HT1080 (cell line): ENCODE results near the gene PCCA. TPM values are rescaled to one million over a fixed set of nuclear protein-coding genes. Genes with fewer than 3 reads are reported as not detected.
"Not testable (repeated sequence)": the region's sequence is repeated elsewhere in the genome, so short reads cannot be mapped to it uniquely, and the experiment has no call there.

Experiments
- DNase-seq: peaks from one replicate; pipeline ENCODE4 v3.0.0-alpha.2; 2015; ENCODE audit warnings: low read depth
- polyA plus RNA-seq, 2 experiments: library from polyadenylated mRNA; depleted of rRNA; stranded (reverse); fragments of >200 nt; gene quantifications; 2 replicates each; pipeline ENCODE4 v1.2.3, GENCODE V29; 2015
- total RNA-seq: library from RNA; depleted of rRNA; stranded (reverse); fragments of >200 nt; shearing (Covaris generic); gene quantifications from 2 replicates; pipeline ENCODE4 v1.2.3, GENCODE V29; 2014; rRNA removed

PCCA gene, protein sequence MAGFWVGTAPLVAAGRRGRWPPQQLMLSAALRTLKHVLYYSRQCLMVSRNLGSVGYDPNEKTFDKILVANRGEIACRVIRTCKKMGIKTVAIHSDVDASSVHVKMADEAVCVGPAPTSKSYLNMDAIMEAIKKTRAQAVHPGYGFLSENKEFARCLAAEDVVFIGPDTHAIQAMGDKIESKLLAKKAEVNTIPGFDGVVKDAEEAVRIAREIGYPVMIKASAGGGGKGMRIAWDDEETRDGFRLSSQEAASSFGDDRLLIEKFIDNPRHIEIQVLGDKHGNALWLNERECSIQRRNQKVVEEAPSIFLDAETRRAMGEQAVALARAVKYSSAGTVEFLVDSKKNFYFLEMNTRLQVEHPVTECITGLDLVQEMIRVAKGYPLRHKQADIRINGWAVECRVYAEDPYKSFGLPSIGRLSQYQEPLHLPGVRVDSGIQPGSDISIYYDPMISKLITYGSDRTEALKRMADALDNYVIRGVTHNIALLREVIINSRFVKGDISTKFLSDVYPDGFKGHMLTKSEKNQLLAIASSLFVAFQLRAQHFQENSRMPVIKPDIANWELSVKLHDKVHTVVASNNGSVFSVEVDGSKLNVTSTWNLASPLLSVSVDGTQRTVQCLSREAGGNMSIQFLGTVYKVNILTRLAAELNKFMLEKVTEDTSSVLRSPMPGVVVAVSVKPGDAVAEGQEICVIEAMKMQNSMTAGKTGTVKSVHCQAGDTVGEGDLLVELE
- 9.2 and 17.0 TPM in 2 replicates for total RNA-seq
- polyA plus RNA-seq (2015; cell fraction: cytosol; rRNA removed), result 10.4 and 10.9 TPM in 2 replicates
- polyA plus RNA-seq (2015; cell fraction: nucleus; rRNA removed), result 18.0 and 19.2 TPM in 2 replicates

DNA sequence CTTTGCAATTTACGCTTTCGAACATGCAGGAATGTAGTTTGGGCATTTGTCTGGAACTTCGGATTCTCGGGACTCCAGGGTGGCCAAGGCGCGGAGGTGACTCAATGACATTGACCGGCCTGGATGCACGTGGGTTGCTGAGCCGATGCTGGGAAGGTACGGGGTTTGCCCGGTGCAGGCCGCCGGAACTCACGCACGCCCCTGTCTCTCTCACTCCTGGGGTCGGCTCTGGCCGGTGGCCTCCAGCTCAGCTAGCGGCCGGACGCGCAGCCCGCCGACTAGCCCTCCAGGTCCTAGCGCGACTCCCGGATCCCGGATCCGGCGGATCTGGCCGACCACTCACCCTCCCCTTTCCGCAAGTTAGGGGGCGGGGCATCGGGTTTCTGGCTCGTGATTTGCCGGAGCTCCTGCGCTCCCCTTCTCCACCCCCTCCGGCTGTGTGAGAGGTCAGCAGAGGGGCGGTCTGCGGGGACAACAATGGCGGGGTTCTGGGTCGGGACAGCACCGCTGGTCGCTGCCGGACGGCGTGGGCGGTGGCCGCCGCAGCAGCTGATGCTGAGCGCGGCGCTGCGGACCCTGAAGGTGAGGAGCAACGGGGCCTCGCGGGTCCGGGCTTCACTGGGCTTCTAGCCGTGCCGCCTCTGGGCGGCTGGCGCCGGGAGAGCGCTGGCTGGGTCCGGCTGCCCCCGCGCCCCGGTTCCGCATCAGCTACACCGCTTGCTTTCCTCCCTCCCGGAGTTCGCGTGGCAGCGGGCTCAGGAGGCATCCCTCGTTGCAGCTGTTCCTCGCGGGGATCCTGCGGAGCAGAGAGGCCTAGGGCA is at the start of gene PCCA:
Gene PCCA, plus strand, starts transcription at position 450 of the 821 bp plus-strand sequence. Its CDS starts 28 bp downstream, at position 478.
- peak; percentile 96 for DNase-seq

DNA sequence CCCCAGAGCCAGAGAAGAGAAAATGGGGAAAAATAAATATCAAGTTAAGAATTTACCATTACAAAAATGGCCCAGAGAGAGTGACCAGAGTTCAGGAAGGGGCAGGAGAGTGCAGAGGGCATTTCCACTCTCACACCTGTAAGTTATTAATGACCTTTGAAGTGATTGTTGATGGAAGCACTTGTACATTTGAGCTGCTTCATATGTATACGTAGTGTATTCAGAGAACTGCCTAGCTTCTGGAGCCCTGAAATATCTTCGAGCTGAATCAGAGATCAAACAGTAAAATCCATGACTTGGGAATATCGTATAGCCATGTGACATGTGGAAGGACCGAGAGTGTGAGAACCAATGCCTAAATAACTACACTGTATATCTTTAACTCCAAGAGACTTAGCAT is 49.2 kb upstream of the PCCA start:
- peak; percentile 32 for DNase-seq

DNA sequence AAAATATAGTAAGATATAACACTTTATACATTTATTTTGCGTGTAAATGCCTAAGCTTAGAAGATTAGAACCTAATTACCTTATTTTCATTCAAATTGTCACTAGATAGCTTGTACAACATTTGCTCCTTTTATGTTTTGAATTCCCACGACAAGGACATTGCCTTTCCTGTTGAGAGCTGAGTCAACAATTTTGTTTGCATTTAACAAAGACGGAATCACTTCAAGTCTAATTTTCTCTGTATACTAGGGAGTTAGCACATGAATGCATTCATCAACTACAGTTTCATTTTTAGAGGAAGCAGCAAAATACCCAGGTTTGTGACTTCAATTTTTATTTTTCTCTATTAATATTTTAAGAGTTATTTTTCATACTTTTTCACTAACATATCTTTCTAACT is 48.7 kb upstream of the PCCA start:
- no peak for DNase-seq

DNA sequence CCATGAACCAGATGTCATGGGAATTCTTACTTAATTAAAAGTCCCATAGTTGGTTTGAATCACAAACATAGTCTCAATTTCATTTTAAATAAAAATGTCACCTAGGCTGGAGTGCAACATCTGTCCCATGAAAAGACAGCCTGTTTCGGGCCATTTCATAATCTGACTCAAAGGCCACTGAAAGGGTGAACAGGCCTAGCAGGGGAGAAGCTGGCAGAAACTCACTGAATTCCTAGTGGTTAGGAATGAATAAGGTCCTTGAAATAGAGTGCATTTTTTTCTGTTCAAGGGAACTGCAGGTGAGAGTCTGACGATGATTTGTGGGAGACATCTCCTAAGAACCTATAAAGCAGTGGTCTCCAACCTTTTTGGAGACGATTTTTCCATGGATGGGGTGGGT is 44.0 kb upstream of the PCCA start:
- no peak for DNase-seq

DNA sequence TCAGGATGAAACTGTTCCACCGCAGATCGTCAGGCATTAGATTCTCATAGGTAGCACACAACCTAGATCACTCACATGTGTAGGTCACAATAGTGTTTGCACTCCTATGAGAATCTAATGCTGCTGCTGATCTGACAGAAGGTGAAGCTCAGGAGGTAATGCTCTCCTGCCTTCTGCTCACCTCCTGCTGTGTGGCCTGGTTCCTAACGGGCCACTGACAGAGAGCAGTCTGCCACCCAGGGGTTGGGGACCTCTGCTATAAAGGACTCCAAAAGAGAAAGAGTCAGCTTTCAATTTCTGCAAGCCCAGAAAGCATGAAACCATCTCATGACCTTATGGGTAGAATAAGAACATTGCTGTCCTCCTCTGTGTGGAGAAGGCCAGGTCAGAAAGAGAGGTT is 43.5 kb upstream of the PCCA start:
- DNase-seq, result no peak

DNA sequence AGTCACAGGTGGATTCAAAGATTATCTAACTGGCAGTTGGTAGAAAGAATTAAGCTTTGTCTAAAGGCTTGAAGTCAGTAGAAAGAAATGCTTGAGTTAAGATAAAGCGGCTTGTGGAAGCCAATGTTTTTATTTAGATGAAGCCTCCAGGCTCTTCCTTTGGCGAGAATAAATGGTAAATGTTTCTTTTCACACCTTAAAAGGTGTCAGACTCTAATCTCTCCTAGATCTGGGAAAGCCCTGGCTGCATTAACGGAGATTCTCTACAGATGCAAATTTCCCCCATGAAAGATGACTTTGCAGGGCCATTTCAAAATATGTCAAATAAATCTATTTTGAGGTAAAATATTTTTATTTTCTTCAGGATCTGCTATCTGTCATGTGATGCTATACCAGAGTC is 37.8 kb upstream of the PCCA start:
- no peak for DNase-seq

DNA sequence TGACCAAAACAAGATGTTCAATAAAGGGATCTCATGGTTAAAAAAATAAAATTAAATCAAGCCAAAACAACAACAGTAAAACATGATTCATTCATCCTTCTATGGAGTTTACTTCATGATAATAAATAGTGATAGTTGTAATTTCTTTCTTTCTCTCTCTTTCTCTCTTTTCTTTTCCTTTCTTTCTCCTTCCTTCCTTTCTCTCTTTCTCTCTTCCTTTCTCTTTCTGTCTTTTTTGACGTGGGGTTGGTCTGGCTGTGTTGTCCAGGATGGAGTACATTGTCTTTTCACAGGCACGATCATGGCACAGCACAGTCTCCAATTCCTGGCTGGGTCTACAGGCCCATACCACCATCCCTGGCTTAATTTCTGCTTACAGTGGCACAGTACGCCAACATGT is 29.1 kb upstream of the PCCA start:
- DNase-seq, result no peak

DNA sequence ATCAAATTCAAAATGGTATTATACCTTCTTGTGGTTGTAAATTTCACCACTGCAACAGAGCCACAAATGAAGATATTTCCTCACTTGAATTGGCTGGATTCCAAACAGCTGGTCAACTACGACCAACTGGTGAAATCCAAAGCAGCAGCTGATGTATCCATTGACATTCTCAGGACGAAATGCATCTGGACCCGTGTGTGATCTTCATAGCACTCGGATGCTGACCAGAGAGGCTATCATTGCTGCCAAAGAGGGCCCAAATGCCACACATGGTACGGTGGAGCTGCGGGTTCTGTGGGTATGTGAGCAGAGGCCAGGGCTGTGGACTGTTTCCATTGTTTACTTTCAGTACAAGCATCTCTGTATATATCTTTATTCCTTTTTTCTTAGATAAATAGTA is 25.6 kb upstream of the PCCA start:
- DNase-seq, result no peak

DNA sequence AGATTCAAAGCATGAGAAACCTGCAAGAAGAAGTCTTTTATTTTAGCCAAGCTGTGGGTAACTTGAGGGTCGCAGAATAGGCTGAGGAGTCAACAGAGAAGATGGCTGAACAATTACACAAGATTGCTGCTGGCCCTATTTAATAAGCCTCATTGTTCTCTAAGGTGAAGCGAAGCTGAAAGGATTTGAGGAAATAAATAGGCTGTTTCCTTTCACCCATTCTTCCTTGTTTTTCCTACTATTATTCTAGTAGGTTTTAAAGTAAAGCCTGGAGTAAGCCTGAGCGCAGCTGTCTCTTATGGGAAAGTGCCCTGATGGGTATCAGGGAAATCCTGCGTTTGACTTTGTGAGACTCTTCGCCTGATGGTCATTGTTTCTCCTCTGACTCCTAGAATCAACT is 25.0 kb upstream of the PCCA start:
- no peak for DNase-seq

DNA sequence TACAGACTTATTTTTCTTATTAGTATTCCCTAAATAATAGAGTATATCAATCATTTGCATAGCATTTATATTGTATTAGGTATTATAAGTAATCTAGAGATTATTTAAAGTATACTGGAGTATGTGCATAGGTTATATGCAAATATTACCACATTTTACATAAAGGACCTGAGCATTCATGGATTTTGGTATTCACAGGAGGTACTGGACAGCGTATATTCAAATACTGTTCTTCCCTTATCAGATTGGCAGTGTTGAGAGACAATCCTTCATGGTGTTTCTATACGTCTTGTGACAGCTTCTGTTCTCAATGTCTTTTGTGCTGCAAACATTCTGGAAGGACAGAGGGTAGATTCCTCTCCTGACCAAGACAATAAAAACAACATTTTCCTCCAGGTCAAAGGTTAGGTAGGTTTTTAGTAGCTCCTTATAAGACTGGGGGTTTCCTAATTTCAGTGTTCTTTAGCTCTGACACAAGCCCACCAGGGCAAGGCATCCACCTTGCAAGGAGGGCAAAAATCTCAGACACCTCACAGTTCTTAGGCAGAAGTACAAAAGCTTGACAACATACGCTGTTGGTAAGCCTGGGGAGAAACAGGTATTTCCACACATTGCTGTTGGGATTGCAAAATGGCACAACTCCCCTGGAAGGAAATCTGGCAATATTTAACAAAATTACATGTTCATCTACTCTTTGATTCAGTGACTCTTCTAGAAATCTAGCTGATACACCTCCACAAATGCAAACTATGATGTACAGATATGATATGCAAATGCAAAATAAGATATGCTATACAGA is 20.6 kb upstream of the PCCA start:
- no peak for DNase-seq

DNA sequence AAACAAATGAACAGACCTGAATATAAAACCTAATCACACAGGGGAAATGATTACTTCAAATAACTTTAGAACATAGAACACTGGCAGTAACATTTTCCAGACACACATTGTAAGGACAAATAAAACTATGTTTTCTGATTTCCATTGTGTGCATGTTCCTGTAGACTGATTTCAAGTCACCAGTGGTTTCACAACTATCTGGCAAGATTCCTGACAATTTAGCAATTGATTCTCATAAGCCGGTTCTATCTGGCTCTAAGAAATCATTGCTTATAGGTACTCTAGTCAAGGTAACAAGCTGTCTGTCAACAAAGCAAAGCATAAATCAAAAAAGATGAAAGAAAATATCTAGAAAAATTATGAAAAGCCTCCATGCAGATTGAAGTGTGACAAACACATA is 19.6 kb upstream of the PCCA start:
- no peak for DNase-seq

DNA sequence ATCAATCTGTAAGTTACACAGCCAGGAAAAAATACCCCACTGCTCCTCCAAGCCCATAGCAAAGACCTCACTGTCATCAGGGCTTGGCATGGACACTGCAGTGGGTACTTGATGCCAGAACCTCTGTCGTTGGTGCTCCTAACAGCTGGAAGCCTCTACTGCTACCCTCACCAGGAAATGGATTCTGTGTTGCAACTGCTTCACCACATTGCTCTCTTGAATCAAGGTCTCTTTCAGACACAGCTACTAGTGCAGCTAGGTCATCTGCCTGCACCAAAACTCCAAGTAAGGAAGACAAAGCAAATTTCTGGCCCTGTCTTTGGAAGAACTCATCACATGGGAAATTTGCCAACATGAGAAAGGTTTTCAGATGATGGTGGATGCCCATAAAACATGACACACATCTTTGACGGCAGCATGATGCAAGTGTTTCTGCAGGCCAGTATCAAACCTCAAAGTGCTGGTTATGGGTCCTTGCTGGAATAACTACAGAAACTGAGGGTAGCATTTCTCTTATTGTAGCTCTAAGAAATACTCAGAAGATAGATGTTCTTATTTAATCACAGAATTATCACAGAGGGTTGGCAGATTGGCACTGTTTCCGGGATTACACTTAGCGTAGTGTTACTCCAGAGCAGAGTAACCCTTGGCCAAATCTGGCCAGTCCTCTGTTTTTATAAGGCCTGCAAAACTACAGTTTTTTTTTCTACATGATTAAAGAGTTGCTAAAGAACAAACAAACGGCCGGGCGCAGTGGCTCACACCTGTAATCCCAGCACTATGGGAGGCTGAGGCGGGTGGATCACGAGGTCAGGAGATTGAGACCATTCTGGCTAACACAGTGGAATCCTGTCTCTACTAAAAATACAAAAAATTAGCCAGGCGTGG is 12.9 kb upstream of the PCCA start:
- DNase-seq, result no peak

DNA sequence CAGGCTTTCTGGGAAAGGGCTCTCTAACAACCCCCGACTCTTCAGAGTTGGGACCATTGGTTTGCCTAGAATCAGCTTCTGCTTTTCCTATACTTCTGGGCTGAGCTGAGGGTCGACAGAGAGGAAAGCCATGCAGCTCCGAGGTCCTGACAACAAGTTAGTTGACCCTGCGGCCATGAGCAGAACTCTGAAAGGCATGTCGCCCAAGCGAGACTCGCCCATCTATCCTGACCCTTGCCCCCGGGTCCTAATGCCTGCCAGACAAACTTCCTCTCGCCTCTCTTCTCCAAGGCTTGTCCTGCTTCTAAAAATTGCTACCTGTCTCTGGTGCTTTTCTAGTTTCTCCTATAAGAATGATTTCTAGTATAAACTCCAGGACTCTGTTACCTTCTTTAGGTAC is 9.9 kb upstream of the PCCA start:
- DNase-seq, result not testable (repeated sequence)

DNA sequence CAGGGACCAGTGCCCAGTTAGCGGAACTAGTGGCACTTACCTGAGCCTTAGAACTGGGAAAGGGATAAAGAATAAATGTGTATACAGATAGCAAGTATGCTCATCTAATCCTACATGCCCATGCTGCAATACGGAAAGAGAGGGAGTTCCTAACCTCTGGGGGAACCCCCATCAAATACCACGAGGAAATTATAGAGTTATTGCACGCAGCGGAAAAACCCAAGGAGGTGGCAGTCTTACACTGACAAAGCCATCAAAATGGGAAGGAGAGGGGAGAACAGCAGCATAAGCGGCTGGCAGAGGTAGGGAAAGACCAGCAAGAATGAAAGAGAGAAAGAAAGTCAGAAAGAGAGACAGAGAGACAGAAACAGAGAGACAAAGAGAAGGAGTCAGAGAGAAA is 5.5 kb upstream of the PCCA start:
- not testable (repeated sequence) for DNase-seq

DNA sequence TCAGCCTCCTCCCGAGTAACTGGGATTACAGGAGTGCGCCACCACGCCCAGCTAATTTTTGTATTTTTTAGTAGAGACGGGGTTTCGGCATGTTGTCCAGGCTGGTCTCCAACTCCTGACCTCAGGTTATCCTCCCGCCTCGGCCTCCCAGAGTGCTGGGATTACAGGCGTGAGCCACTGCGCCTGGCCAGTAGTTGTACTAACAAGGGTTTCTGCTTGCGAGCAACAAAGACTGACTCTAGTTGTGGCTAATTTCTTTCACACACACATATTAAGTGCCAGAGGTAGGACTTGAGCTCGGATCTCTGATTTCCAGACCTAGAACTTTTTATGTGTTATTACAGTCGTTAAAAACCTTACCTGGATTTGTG is 635 bp upstream of the PCCA start:
- DNase-seq, result no peak

DNA sequence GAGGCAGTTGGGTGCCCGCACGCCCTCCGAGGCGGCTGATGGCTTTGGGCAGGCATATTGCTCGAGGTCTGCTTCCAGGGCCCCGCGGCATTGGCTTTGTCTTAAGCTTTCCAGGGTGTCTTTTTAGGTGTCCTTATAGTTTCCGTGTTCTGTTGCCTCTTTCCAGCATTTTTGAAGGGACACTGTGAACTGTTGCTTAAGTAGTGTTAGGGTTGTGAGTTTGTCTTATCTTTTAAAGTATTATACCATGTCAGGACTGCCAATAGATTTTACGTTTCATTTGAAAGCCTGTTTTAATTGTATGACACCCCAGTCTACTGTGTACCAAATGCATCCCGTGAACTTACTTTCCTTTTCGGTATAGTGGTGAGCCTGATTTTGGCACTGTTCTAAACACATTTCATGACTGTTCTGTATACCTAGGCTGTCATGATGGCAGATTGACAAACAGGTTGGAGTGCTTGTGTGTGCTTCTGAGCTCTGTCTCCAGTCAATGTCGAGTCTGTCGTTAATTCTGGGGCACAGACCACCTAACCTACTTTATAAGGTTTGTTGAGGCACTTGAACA is 656 bp downstream of the PCCA start:
- DNase-seq, result no peak

DNA sequence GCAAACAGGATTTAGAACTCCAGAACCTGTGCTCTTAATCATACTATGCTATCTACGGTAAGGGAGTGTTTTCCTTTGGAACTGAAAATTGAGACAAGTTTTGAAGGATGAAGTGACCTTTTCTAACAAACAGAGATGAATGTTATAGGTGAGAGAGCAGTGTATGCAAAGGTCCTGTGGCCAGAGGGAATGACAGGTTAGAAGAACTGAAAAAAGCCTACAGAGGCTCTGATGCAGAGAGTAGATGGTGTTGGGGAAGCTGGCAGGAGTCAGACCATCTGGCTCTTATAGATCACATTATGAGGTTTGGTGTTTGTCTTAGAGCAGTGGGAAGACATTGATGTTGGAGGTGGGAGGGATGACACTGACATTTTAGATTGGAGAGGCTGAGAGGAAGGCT is 2.0 kb downstream of the PCCA start:
- no peak for DNase-seq

DNA sequence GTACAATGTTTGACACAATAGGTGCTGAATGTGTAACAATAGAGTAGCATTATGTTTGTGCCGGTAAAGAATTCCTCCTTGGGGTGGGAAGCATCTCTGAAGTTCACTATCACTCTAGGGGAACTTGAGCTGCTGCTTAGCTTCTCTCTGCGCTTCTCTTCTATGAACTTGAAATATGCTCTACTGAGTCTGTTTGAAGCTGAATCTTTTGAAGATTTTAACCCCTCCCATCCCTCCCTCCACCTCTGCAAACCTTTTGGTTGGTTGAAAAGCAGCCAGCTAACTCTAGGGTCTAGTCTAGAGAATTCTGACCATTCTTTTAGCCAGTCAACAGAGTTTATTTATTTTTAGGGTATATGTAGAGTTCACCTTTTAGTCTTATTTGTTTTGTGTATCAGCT is 2.5 kb downstream of the PCCA start:
- no peak for DNase-seq

DNA sequence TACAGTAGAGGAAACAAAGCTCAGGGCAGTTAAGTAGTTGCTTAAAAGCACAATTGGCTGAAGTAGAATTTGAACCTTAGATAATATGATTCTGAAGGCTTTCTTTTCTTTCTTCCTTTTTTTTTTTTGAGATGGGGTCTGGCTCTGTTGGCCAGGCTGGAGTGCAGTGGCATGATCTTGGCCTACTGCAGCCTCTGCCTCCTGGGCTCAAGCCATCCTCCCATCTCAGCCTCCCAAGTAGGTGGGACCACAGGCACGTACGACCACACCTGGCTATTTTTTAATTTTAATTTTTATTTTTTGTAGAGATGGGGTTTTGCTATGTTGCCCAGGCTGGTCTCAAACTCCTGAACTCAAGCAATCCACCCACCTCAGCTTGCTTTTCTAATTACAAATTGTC is 3.4 kb downstream of the PCCA start:
- not testable (repeated sequence) for DNase-seq

DNA sequence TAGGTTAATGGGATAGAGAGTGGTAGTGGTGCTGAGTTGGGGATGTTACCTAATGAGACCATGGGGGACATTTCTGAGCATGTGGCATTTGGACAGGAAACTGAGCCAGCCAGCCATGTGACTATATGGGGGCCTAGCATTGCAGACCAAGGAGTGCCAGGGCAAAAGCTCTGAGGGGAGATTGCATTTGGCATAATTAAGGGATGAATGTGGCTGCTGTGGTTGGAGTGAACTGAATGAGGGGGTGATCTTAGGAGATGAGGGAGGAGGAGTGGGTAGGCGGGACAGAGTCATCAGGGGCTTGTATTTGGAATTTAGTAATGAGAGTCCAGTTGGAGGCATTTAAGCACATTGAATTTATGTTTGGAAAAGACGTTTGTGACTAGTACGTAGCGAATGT is 6.6 kb downstream of the PCCA start:
- no peak for DNase-seq
